Measurements from ENCODE around the gene CEP250.

DNA sequence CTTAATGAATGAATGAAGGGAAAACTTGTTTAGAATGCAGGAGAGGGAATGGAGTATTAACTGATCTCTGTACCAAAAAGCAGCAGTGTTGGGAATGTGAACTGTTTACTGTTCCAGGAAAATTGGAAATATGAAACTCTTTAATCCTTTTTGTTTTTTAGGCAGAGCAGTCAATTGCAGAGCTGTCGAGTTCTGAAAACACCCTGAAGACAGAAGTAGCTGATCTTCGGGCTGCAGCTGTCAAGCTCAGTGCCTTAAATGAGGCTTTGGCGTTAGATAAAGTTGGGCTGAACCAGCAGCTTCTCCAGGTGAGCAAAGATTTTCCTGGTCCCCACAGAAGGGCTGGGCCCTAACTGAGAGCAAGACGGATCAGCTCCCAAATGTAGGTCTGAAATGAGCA, 20.9 kb downstream of the CEP250 start:
- TF ChIP-seq, protein P1, sequence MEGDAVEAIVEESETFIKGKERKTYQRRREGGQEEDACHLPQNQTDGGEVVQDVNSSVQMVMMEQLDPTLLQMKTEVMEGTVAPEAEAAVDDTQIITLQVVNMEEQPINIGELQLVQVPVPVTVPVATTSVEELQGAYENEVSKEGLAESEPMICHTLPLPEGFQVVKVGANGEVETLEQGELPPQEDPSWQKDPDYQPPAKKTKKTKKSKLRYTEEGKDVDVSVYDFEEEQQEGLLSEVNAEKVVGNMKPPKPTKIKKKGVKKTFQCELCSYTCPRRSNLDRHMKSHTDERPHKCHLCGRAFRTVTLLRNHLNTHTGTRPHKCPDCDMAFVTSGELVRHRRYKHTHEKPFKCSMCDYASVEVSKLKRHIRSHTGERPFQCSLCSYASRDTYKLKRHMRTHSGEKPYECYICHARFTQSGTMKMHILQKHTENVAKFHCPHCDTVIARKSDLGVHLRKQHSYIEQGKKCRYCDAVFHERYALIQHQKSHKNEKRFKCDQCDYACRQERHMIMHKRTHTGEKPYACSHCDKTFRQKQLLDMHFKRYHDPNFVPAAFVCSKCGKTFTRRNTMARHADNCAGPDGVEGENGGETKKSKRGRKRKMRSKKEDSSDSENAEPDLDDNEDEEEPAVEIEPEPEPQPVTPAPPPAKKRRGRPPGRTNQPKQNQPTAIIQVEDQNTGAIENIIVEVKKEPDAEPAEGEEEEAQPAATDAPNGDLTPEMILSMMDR (IDR thresholded peaks at IDR 0.05; ENCODE audit: borderline replicate concordance, extremely low read depth, low read length, poor library complexity, severe bottlenecking): no peak
- TF ChIP-seq EZH2 (IDR thresholded peaks at IDR 0.05; ENCODE audit: borderline replicate concordance, low read depth, low read length, severe bottlenecking): no peak

Measured in DND-41 (cell line).